Stimulated activated CD8-positive, alpha-beta memory T cell treated with anti-CD3 and anti-CD28 coated beads, Interleukin-15, amount 100 ng/mL, for 4 hours (primary cell): ENCODE measurements around the gene CST4.
"Not testable (repeated sequence)": the region's sequence is repeated elsewhere in the genome, so short reads cannot be mapped to it uniquely, and the experiment has no call there.

Experiments
- DNase-seq, 2 donors: peaks; one replicate each; pipeline ENCODE4 v3.0.0-alpha.2; 2020; ENCODE audit warnings: low read depth in 2 of 2

Gene CST4

GRCh38 chr20:23687986-23688385 is 852 bp downstream of the CST4 start:
- no peak for DNase-seq

- DNase-seq = no peak
Observed at GRCh38 chr20:23686046-23686750, 2.6 kb downstream of the CST4 start.

- DNase-seq = not testable (repeated sequence)
Observed at GRCh38 chr20:23685529-23685896, 3.3 kb downstream of the CST4 start.

DNA sequence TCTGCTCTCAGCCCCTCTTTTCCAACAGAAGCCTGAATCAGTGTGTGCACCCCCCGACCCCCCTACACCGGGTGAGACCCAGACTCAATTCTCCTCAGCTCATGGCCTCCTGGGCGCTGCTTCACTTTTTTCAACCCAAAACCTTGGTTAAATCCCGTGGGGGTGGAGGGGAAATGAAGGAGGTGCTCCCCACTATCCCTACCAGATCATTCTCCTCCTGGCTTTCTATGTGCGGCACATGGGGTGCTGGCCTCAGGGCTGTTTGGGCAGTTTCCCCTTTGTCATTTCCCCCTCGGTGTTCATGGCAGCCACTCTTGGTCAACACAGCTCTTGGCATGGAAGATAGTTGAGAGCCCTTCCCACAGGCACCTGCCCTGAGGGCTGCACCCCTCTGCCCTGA is 4.6 kb downstream of the CST4 start:
- no peak for DNase-seq

DNA sequence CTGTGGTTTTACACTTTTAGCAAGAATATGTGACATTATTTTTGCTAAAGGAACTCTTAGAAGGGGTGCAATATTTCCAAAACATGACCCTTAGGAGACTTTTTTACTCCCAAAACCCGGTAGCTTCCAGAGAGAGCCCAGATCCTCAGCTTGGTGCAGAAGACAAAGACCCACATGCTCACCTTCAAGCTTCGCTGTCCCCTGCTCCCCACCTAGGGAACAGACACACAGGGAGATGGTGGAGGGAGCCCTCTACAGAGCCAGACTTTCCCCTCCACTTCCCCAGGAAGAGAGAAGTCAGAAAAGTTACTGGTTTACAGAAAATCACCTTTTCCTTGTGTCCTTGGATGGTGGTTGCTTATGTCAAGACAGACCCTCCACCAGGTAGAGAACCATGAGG is 5.0 kb downstream of the CST4 start:
- no peak for DNase-seq

GRCh38 chr20:23683281-23683680 is 5.6 kb downstream of the CST4 start:
- DNase-seq = no peak

GRCh38 chr20:23680146-23680545 is 8.7 kb downstream of the CST4 start:
- DNase-seq = no peak

DNA sequence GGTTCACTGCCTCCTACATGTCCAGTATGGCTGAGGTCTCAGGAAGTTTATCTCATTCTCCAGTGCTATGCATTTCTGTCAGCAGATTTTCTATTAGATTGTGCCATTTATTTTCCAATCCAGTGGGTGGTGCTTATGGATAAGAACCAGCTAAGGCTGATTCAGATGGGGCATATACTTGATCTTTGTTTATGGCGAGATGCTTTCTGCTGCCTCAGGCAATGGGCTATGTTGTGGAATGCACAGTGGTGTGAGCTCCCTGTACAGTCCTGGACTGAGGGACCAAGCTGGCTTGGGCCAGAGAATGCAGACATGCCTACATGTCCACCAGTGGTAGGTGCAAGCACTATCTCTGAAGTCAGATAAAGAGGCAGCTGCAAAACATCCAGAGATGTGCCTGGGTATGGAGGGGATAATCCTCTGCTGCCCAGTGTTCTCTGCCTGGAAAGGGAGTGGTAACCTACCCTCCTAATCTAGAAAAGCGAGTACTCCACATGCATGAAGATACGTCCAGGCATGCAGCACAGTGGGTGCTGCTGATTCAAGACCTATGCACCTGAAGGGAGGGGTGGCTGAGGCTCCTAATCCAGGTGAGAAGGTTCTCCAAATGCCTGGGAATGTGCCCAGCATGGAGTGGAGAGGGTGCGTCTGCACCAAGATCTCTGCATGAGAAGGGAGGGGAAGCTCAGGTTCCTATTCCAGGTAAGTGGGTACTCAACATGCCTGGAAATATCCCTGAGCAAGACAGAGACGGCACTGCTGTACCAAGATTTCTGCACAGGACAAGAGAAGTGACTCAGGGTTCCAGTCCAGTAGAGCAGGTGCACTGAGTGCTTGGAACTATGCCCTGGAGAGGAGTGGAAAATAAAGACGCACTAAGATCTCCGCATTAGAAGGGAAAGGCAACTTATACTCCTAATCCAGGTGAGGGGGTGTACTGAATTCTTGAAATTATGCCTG is 9.4 kb downstream of the CST4 start:
- DNase-seq = no peak

- no peak for DNase-seq
Observed at GRCh38 chr20:23673209-23673608, 15.6 kb downstream of the CST4 start.

- no peak for DNase-seq
Observed at GRCh38 chr20:23672158-23672557, 16.7 kb downstream of the CST4 start.

GRCh38 chr20:23671479-23671878 is 17.4 kb downstream of the CST4 start:
- no peak for DNase-seq

GRCh38 chr20:23670361-23670760 is 18.5 kb downstream of the CST4 start:
- DNase-seq = no peak

- no peak for DNase-seq
Observed at GRCh38 chr20:23669866-23670265, 19.0 kb downstream of the CST4 start.

- no peak for DNase-seq
Observed at GRCh38 chr20:23669327-23669726, 19.5 kb downstream of the CST4 start.

- no peak for DNase-seq
Observed at GRCh38 chr20:23668477-23668951, 20.3 kb downstream of the CST4 start.

DNA sequence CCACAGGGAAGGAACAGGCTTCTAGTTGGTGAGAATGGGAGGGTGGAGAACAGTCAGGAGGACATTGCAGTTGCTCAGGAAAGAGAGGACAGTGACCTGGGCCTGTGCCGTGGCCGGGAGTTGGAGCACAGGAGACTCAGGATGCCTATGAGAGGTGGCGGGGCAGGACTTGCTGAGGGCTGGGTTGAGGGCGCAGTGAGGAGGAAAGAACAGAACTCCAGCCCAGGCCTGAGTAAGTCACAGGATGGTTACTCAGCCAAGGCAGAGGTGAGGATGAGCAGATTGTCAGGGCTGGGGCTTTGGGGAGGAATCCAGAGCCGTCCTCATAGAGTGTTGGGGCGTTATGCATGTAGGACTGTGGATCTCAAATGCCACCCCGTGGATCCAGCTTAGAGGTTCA is 21.2 kb downstream of the CST4 start:
- no peak for DNase-seq

DNA sequence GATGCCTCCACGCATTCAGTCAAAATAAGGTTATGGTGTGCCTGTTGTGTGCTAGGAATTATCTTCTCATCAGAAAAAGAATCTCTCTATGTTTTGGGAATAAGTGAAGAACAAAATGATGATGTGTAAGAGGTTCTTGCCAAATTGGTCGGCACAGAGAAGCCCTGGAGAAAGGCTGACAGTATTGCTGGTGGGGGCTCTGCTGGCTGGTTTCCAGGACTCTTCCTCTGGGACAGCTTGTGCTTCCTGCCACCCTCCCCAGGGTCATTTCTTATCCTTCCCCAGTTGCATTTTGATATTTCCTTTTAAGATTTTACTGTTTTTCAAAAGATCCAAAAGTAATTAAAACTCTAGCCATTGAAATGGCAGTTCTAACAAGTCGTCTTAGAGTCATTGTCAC is 22.1 kb downstream of the CST4 start:
- DNase-seq = no peak

GRCh38 chr20:23666189-23666588 is 22.6 kb downstream of the CST4 start:
- DNase-seq = no peak

- no peak for DNase-seq
Observed at GRCh38 chr20:23664954-23665353, 23.9 kb downstream of the CST4 start.

DNA sequence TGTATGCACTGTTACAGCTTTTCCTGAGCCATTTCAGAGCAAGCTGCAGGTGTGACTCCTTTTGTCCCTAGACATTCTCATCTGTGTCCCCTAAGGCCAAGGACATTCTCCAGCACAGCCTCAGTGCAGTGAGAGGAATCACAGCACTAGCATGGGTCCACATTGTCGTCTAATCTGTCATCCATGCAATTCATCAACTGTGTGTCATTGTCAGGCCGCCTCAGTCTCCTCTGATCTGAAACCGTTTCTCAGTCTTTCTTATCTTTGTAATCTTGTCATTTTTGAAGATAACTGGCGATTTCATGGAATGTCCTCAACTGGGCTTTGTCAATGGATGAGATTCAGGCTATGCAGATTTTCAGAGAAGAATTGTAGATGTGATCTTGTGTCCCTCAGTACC is 24.8 kb downstream of the CST4 start:
- DNase-seq = not testable (repeated sequence)

GRCh38 chr20:23663180-23663579 is 25.7 kb downstream of the CST4 start:
- no peak for DNase-seq

DNA sequence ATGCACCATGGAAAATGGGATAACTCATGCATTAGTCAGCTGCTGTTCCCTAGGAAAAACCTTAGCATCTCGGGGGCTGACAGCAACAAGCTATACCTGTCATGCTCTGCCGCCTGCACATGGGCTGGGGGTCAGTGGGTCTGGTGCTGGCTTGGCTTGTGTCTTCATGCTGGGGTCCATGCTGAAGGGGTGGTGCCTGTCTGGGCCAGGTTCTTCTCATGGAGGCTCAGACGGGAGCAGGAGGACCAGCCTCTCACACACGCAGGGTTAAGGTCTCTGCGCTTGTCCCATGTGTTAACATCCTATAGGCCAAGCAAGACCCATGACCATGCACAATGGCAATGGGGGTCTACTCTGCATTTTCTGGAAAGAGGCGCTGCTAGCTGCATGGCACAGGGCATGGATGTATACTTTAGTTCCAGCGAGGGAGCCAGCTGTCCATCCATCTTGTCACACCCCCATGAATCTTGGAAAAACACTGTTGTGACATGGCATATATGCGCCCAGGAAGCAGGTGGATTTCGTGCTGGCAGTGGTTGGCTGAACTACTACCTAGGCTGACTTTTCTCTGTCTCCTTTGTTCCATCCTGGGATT is 26.5 kb downstream of the CST4 start:
- DNase-seq = no peak

DNA sequence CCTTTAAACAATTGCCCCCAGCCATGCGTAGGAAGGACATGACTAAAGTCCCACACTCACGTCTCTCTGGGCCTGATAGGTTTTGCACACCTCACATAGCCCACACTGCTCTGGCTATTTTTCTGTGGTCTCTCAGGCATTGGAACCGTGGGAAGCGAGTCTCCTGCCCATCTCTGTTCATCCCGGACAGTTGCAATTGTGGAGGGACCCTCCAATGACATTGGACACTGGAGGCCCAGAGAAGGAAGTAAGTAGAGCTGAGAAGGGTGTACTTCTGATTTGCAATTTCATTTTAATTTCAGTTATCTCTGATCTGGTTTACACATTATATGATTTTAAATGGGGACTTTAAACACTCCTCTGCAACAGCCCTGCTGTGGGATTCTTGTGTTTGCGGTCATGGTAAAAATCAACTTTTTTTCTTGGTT is 27.8 kb downstream of the CST4 start:
- no peak for DNase-seq
